SK-N-SH (cell line): ENCODE results near the gene SART1. TPM values are rescaled to one million over a fixed set of nuclear protein-coding genes. Genes with fewer than 3 reads are reported as not detected.
A peak's percentile ranks its signal among the peaks of the same experiment; 100 is the strongest.

Experiments
- CTCF ChIA-PET: fragments of 300-600, 350-600 bp; formaldehyde crosslinking; extraction: SDS; loops from one replicate; lab custom pipeline; 2021; lab: Yijun Ruan, JAX
- POLR2A ChIA-PET: fragments of 350-600 bp; sonication (Branson Sonifier 250); formaldehyde crosslinking; extraction: SDS; loops from one replicate; lab custom pipeline; 2020; ENCODE audit warnings: antibody characterized with exemption, inconsistent platforms; lab: Yijun Ruan, JAX
- DNase-seq: peaks from one replicate; pipeline ENCODE4 v3.0.0; 2012
- H2AFZ ChIP-seq: fragments of 200-600 bp; sonication (generic); 2 replicates; pipeline ENCODE4 v1.8.1; 2016; ENCODE audit warnings: antibody characterized with exemption, mild to moderate bottlenecking, low read depth
- H3F3A ChIP-seq: fragments of 200-600 bp; sonication (generic); replicated peaks from 2 replicates; pipeline ENCODE3; 2016; ENCODE audit warnings: antibody characterized with exemption, mild to moderate bottlenecking; ENCODE audit not compliant: insufficient read depth
- H3K27ac ChIP-seq, 2 experiments: fragments of 200-500 bp in 1 of 2; fragments of 200-600 bp in 1 of 2; sonication (Bioruptor generic) in 1 of 2; sonication (generic), shearing (Covaris generic) in 1 of 2; 2 replicates each; pipeline versions ENCODE4 v1.5.1 to v1.6.1; 2014 to 2016; ENCODE audit warnings: low read depth in 2 of 2, inconsistent platforms in 1 of 2, low read length in 1 of 2, mild to moderate bottlenecking in 1 of 2, mixed read lengths in 1 of 2
- H3K27me3 ChIP-seq: fragments of 200-600 bp; sonication (generic), shearing (Covaris generic); 2 replicates; pipeline ENCODE4 v1.6.1; 2016; ENCODE audit warnings: mixed run types; ENCODE audit not compliant: insufficient read depth
- H3K36me3 ChIP-seq, 2 experiments: fragments of 200-500 bp in 1 of 2; fragments of 200-600 bp in 1 of 2; sonication (Bioruptor generic) in 1 of 2; sonication (generic) in 1 of 2; replicated peaks in 1 of 2; 2 replicates each; pipeline versions ENCODE3 to v1.5.1; 2014 to 2016; ENCODE audit warnings: low read length in 1 of 2, mild to moderate bottlenecking in 1 of 2; ENCODE audit not compliant: insufficient read depth in 2 of 2, control insufficient read depth in 1 of 2
- H3K4me1 ChIP-seq, 2 experiments: fragments of 200-500 bp in 1 of 2; fragments of 200-600 bp in 1 of 2; sonication (Bioruptor generic) in 1 of 2; sonication (generic), shearing (Covaris generic) in 1 of 2; 2 replicates each; pipeline versions ENCODE4 v1.5.1 to v1.6.1; 2014 to 2016; ENCODE audit warnings: low read depth in 1 of 2, low read length in 1 of 2, mixed run types in 1 of 2; ENCODE audit not compliant: insufficient read depth in 2 of 2, control insufficient read depth in 1 of 2
- H3K4me2 ChIP-seq: fragments of 200-600 bp; sonication (generic), shearing (Covaris generic); 2 replicates; pipeline ENCODE4 v1.6.1; 2017; ENCODE audit warnings: mixed run types
- H3K4me3 ChIP-seq, 2 experiments: fragments of 200-500 bp in 1 of 2; fragments of 200-600 bp in 1 of 2; sonication (Bioruptor generic) in 1 of 2; sonication (generic), shearing (Covaris generic) in 1 of 2; 2 replicates each; pipeline versions ENCODE4 v1.5.1 to v1.8.1; 2014 to 2016; ENCODE audit warnings: low read depth in 2 of 2, inconsistent platforms in 1 of 2, low read length in 1 of 2, mild to moderate bottlenecking in 1 of 2, mixed read lengths in 1 of 2, moderate library complexity in 1 of 2
- H3K79me2 ChIP-seq: fragments of 200-600 bp; sonication (generic); 2 replicates; pipeline ENCODE4 v1.8.1; 2017; ENCODE audit warnings: mild to moderate bottlenecking; ENCODE audit not compliant: insufficient read depth
- H3K9ac ChIP-seq: fragments of 200-600 bp; sonication (generic); 2 replicates; pipeline ENCODE4 v1.6.1; 2017; ENCODE audit warnings: mixed run types
- H3K9me2 ChIP-seq: fragments of 200-600 bp; sonication (generic); 2 replicates; pipeline ENCODE4 v1.6.1; 2017; ENCODE audit warnings: mixed run types
- H3K9me3 ChIP-seq: fragments of 200-600 bp; sonication (generic); 2 replicates; pipeline ENCODE4 v1.6.1; 2017; ENCODE audit warnings: mixed run types, mild to moderate bottlenecking, moderate library complexity
- H4K20me1 ChIP-seq: fragments of 200-600 bp; sonication (generic); 2 replicates; pipeline ENCODE4 v1.6.1; 2017; ENCODE audit warnings: mild to moderate bottlenecking, mixed run types; ENCODE audit not compliant: insufficient read depth
- EP300 ChIP-seq, 2 experiments: IDR thresholded peaks; 2 replicates each; pipeline versions ENCODE4 v1.4.0 to v1.6.1; 2012; ENCODE audit warnings: borderline replicate concordance in 1 of 2, low read depth in 1 of 2, low read length in 1 of 2
- EZH2phosphoT487 ChIP-seq: fragments of 200-600 bp; sonication (generic); IDR thresholded peaks from 2 replicates; pipeline ENCODE4 v1.6.1; 2017; ENCODE audit warnings: low read depth, mixed run types, mild to moderate bottlenecking, antibody characterized with exemption, moderate library complexity, borderline replicate concordance
- FOXM1 ChIP-seq: IDR thresholded peaks from 2 replicates; pipeline ENCODE4 v1.4.0; 2012; ENCODE audit warnings: low read depth, mild to moderate bottlenecking
- IRF3 ChIP-seq: fragments of 150-350 bp; IDR thresholded peaks from 2 replicates; pipeline ENCODE4 v1.6.1; 2016; ENCODE audit warnings: mild to moderate bottlenecking, low read depth, low read length
- MAX ChIP-seq: IDR thresholded peaks from 2 replicates; pipeline ENCODE4 v1.4.0; 2012; ENCODE audit warnings: low read depth
- NFIC ChIP-seq: IDR thresholded peaks from 2 replicates; pipeline ENCODE4 v1.4.0; 2012; ENCODE audit warnings: borderline replicate concordance
- NRF1 ChIP-seq: IDR thresholded peaks from 2 replicates; pipeline ENCODE4 v1.6.1; 2012; ENCODE audit warnings: low read depth, mild to moderate bottlenecking, low read length
- REST ChIP-seq: IDR thresholded peaks from 2 replicates; pipeline ENCODE4 v1.6.1; 2012; ENCODE audit warnings: mild to moderate bottlenecking, low read depth, low read length, moderate library complexity
- RFX5 ChIP-seq: IDR thresholded peaks from 2 replicates; pipeline ENCODE4 v1.6.1; 2012; ENCODE audit warnings: mild to moderate bottlenecking, improper control_type of control experiment, low read length
- TAF1 ChIP-seq: IDR thresholded peaks from 2 replicates; pipeline ENCODE4 v1.6.1; 2012; ENCODE audit warnings: low read depth, mild to moderate bottlenecking, low read length, moderate library complexity, borderline replicate concordance
- TCF12 ChIP-seq: IDR thresholded peaks from 2 replicates; pipeline ENCODE4 v1.4.0; 2012
- USF2 ChIP-seq: fragments of 150-350 bp; IDR thresholded peaks from 2 replicates; pipeline ENCODE4 v1.6.1; 2017; ENCODE audit warnings: antibody characterized with exemption, low read length, low read depth, borderline replicate concordance
- YY1 ChIP-seq: IDR thresholded peaks from 2 replicates; pipeline ENCODE4 v1.4.0; 2012; ENCODE audit warnings: low read depth, mild to moderate bottlenecking
- ZBTB33 ChIP-seq: IDR thresholded peaks from 2 replicates; pipeline ENCODE4 v1.4.0; 2012; ENCODE audit warnings: low read depth, borderline replicate concordance
- WGBS: methylation state at CpG from one replicate; pipeline ENCODE4 v1.1.6; 2017; ENCODE audit warnings: low lambda C conversion rate; 5-methylcytosine and 5-hydroxymethylcytosine counted together
- polyA plus RNA-seq, 3 experiments: library from polyadenylated mRNA; depleted of rRNA; stranded (reverse); fragments of >200 nt; gene quantifications; 2 replicates each; pipeline ENCODE4 v1.2.3, GENCODE V29; 2012

SART1 gene
- polyA plus RNA-seq, 1 of the 3 experiments (the other 2 are of a cell fraction), result 73.6 TPM

- no peak for DNase-seq
- POLR2A ChIA-PET, result interaction anchor here (0.6 to 1.4 kb wide), 4 partner anchors 41 to 425 kb away, joined by 3 to 5 read pairs (median 4); partner anchors contain the start of genes BANF1, EIF1AD and FIBP
- CTCF ChIA-PET, result interaction anchor here (0.7 to 2.1 kb wide), 11 partner anchors 14 to 249 kb away, joined by 3 to 8 read pairs (median 4); partner anchors contain the start of genes CCDC85B, FIBP and KAT5
- H3K9me3 ChIP-seq, result no peaks in the 10 kb centered on the region
- peaks cover 8 to 19% of the 10 kb centered on the region in 2 experiments for H3K36me3 ChIP-seq
- H3K4me1 ChIP-seq, result peaks cover 8 to 14% of the 10 kb centered on the region in 2 experiments; a peak in 3 of 4 replicates
- H4K20me1 ChIP-seq, result peaks cover 9% of the 10 kb centered on the region; the same call in 1 of the 2 replicates
- peak overlapping the region; percentile 97 to 98 for H3K4me3 ChIP-seq
- peak overlapping the region; percentile 91 to 96 for H3K27ac ChIP-seq
- no peaks in the 10 kb centered on the region for H3K9me2 ChIP-seq
- TF ChIP-seq REST (no peak), ZBTB33 (no peak), EP300 (IDR thresholded peaks at IDR 0.05; ENCODE audit: borderline replicate concordance in 1 of 2, low read depth in 1 of 2, low read length in 1 of 2) (no peak), YY1 (no peak), TAF1 (no peak), EZH2phosphoT487 (no peak), IRF3 (no peak), NFIC (no peak), USF2 (no peak), RFX5 (no peak), NRF1 (no peak), FOXM1 (no peak), TCF12 (no peak), MAX (no peak)
- H3K4me2 ChIP-seq, result peak overlapping the region; percentile 86
- peaks cover 49% of the 10 kb centered on the region for H3K79me2 ChIP-seq
- H2AFZ ChIP-seq, result peak overlapping the region; percentile 92
- 42% methylated on average over 16 of the region's 16 CpGs for WGBS
- peaks cover 4% of the 10 kb centered on the region for H3F3A ChIP-seq
- peak overlapping the region; percentile 100 for H3K9ac ChIP-seq
- no peaks in the 10 kb centered on the region for H3K27me3 ChIP-seq
These were observed 689 bp upstream of the SART1 start for GRCh38 chr11:65960824-65961266.
